UCSD-AML1 (cell line): ENCODE measurements around the gene LYRM9.
"Not testable (repeated sequence)": the region's sequence is repeated elsewhere in the genome, so short reads cannot be mapped to it uniquely, and the experiment has no call there.

Experiments
- DNase-seq: peaks from one replicate; lab custom pipeline; 2025; ENCODE audit not compliant: unreplicated experiment; lab: John Stamatoyannopoulos, UW

The LYRM9 gene

GRCh38 chr17:27845264-27846041 lies 47.7 kb downstream of the LYRM9 start:
- no peak for DNase-seq

- DNase-seq, result no peak
These were observed 52.5 kb downstream of the LYRM9 start for GRCh38 chr17:27840688-27841087.

GRCh38 chr17:27840406-27840678 lies 52.8 kb downstream of the LYRM9 start:
- DNase-seq, result not testable (repeated sequence)

GRCh38 chr17:27839571-27840405 lies 53.4 kb downstream of the LYRM9 start:
- DNase-seq, result not testable (repeated sequence)

GRCh38 chr17:27838607-27839006 lies 54.6 kb downstream of the LYRM9 start:
- DNase-seq, result not testable (repeated sequence)

GRCh38 chr17:27837769-27838168 lies 55.4 kb downstream of the LYRM9 start:
- DNase-seq, result not testable (repeated sequence)

- no peak for DNase-seq
These were observed 56.5 kb downstream of the LYRM9 start for GRCh38 chr17:27836651-27837050.

GRCh38 chr17:27834571-27834970 lies 58.6 kb downstream of the LYRM9 start:
- DNase-seq, result no peak

- no peak for DNase-seq
These were observed 60.3 kb downstream of the LYRM9 start for GRCh38 chr17:27832831-27833230.

- not testable (repeated sequence) for DNase-seq
These were observed 63.3 kb downstream of the LYRM9 start for GRCh38 chr17:27829888-27830287.

GRCh38 chr17:27829143-27829711 lies 63.9 kb downstream of the LYRM9 start:
- DNase-seq, result not testable (repeated sequence)
